Neutrophil (primary cell): ENCODE results near the gene TRIM17.

Experiments used
- H3K27ac ChIP-seq: fragments of 200-600 bp; sonication (generic); 2 replicates; pipeline ENCODE4 v1.5.1; 2016; ENCODE audit warnings: mild to moderate bottlenecking, moderate library complexity
- H3K27me3 ChIP-seq: fragments of 200-600 bp; sonication (generic); 2 replicates; pipeline ENCODE4 v1.6.0; 2016; ENCODE audit warnings: mild to moderate bottlenecking
- H3K36me3 ChIP-seq: fragments of 200-600 bp; sonication (generic); 2 replicates; pipeline ENCODE4 v1.5.1; 2017
- H3K4me1 ChIP-seq, 2 experiments: fragments of 200-600 bp in 1 of 2; sonication (generic) in 1 of 2; 1 replicate in 1 of 2; 2 replicates in 1 of 2; pipeline versions ENCODE4 v1.5.1 to v1.6.1; 2013 to 2016; ENCODE audit warnings: low read depth in 1 of 2, low read length in 1 of 2, mild to moderate bottlenecking in 1 of 2, moderate library complexity in 1 of 2; ENCODE audit not compliant: control insufficient read depth in 1 of 2, insufficient read depth in 1 of 2
- H3K4me3 ChIP-seq, 2 experiments: fragments of 200-600 bp in 1 of 2; sonication (generic) in 1 of 2; 1 replicate in 1 of 2; 2 replicates in 1 of 2; pipeline ENCODE4 v1.5.1; 2013 to 2016; ENCODE audit warnings: low read depth in 1 of 2, low read length in 1 of 2, mild to moderate bottlenecking in 1 of 2, moderate library complexity in 1 of 2
- H3K9me3 ChIP-seq: fragments of 200-600 bp; sonication (generic); 2 replicates; pipeline ENCODE4 v1.5.1; 2016
- TF ChIP-seq, protein P1 (sequence below): fragments of 200-600 bp; sonication (generic); IDR thresholded peaks from 2 replicates; pipeline ENCODE4 v1.5.1; 2016; ENCODE audit warnings: antibody characterized with exemption

TRIM17 gene

DNA sequence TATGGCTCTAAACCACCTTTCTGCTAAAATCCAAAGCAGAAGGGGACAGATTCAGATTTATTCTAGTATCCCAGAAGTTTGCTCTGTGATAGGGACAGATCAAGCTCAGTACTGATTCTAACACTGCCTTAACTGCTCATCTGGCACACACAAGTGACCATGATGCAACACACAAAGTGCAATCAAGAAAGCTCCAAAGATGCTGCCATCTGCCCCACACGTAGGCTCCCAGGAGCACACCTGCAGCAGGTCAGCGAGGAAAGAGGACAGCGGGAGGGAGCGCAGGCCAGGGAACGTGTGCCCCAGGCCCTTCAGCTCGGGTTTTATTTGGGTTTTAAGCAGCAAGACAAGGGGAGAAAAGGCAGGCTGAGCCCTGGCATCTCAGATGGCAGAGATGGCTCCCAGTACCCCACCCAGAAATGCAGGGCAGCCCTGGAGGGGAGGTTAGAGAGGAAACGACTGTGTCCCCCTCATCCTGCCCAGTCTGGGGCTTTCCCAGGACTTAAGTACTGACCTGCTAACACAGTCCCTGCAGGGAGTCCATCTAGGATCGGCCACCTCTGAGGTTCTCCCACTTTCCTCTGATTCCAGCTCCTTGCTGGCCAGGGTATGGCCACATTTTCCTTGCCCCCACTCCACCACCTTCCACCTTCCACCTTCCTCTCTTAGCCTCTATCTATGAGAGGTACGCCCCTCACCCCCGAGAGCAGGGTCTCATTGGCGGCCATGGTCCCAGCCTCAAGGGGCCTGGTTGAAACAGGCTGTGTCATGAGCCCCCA is 11.3 kb downstream of the TRIM17 start:
- H3K27ac ChIP-seq: peak overlapping the region; percentile 92
- no peaks in the 10 kb centered on the region for H3K9me3 ChIP-seq
- peaks cover 29 to 33% of the 10 kb centered on the region in 2 experiments for H3K4me1 ChIP-seq
- H3K36me3 ChIP-seq: peaks cover 40% of the 10 kb centered on the region
- H3K27me3 ChIP-seq: no peaks in the 10 kb centered on the region
- peak overlapping the region; percentile 84 to 91 for H3K4me3 ChIP-seq
- TF ChIP-seq, protein P1, sequence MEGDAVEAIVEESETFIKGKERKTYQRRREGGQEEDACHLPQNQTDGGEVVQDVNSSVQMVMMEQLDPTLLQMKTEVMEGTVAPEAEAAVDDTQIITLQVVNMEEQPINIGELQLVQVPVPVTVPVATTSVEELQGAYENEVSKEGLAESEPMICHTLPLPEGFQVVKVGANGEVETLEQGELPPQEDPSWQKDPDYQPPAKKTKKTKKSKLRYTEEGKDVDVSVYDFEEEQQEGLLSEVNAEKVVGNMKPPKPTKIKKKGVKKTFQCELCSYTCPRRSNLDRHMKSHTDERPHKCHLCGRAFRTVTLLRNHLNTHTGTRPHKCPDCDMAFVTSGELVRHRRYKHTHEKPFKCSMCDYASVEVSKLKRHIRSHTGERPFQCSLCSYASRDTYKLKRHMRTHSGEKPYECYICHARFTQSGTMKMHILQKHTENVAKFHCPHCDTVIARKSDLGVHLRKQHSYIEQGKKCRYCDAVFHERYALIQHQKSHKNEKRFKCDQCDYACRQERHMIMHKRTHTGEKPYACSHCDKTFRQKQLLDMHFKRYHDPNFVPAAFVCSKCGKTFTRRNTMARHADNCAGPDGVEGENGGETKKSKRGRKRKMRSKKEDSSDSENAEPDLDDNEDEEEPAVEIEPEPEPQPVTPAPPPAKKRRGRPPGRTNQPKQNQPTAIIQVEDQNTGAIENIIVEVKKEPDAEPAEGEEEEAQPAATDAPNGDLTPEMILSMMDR: no peak

DNA sequence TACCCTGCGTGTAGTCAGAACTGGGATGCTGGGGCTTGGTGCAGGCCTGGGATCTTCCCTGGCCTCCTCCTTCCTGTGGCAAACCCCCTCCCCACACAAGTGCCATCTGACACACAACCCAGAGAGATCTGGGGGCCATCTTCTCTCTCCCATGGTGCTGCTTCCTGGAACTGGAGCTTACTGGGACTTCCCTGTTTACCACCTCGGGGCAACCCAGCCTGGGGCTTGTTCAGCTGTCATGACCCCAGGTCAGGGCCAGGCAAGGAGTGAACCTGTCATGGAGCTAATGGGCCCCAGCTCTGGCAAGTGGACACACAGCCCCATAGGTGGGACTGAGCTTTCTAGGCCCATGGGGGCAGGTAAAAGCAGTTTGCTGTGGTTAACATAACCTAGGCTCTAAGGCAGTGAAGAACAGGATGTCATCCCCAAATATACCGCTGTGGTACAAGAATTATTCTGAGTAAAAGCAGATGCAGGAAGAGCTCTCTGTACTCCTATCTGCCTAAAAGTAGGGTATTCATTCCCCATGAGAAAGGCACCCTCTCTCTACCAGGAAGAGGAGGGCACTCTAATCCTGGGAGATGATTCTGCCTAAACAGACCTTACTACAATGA is 12.4 kb downstream of the TRIM17 start:
- Histone ChIP-seq H3K27me3 (no peaks in the 10 kb centered on the region), H3K4me3 (no peak overlapping the region), H3K9me3 (no peaks in the 10 kb centered on the region), H3K36me3 (peaks cover 48% of the 10 kb centered on the region), H3K27ac (no peak overlapping the region), H3K4me1 (peaks cover 29 to 33% of the 10 kb centered on the region in 2 experiments)
- TF ChIP-seq, protein P1: no peak

DNA sequence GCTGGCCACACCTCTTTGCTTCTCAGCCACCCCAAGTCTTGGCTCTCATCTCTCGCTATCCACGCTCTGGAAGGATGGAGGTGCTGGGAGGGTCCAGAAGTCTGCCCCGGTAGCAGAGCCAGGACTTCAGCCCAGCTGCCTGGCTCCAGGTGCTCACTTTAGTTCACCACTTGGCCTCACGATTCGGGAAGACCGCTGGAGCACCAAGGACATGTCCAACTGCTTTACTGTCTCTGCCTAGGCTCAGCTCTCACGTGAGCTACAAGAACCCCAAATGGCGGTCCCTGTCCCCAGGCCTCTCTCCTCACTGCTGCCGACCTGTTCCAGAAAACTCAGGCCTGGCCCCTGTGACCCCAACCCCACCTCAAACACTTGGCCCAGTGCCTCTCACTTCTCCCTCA is 13.4 kb downstream of the TRIM17 start:
- Histone ChIP-seq H3K4me1 (peaks cover 29 to 33% of the 10 kb centered on the region in 2 experiments), H3K9me3 (no peaks in the 10 kb centered on the region)

DNA sequence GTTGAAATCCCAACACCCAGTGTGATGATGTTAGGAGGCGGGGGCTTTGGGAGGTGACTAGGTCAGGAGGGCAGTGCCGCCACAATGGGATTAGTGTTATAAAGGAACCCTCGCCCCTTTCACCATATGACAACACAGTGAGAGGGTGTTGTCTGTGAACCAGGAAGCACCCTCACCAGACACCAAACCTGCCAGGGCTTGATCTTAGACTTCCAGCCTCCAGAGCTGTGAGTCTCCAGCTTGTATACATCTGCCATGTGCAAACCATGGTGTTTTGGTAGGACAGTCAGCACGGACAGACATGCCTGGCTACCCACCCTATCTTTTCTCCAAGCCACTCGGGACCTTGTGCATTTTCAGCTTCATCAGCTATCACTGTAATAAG is 14.0 kb downstream of the TRIM17 start:
- TF ChIP-seq, protein P1: no peak
- no peak overlapping the region for H3K4me3 ChIP-seq
- no peak overlapping the region for H3K27ac ChIP-seq
- H3K4me1 ChIP-seq: peaks cover 26 to 31% of the 10 kb centered on the region in 2 experiments
- no peaks in the 10 kb centered on the region for H3K9me3 ChIP-seq
- no peaks in the 10 kb centered on the region for H3K27me3 ChIP-seq
- H3K36me3 ChIP-seq: peaks cover 64% of the 10 kb centered on the region

More for the DNA sequence above, 13.4 kb downstream of the TRIM17 start:
- no peak overlapping the region for H3K27ac ChIP-seq
- H3K27me3 ChIP-seq: no peaks in the 10 kb centered on the region
- peaks cover 58% of the 10 kb centered on the region for H3K36me3 ChIP-seq
- TF ChIP-seq, protein P1: no peak
- H3K4me3 ChIP-seq: no peak overlapping the region

GRCh38 chr1:228401782-228402640 is 14.7 kb downstream of the TRIM17 start:
- Histone ChIP-seq H3K9me3 (no peaks in the 10 kb centered on the region), H3K27me3 (no peaks in the 10 kb centered on the region), H3K36me3 (peaks cover 70% of the 10 kb centered on the region), H3K4me1 (peaks cover 20 to 25% of the 10 kb centered on the region in 2 experiments), H3K27ac (no peak overlapping the region), H3K4me3 (no peak overlapping the region)
- TF ChIP-seq, protein P1: no peak
